ENCODE measurements around the gene USP54.

USP54 gene

GRCh38 chr10:73634421-73634820, 43.3 kb upstream of the USP54 start:
- no peak for DNase-seq (ENCODE audit: low read depth in 1 of 2, low spot score in 1 of 2)
- no peaks in the 10 kb centered on the region for H3K27me3 ChIP-seq (ENCODE audit: insufficient read depth, poor library complexity, severe bottlenecking)
- no peak for TF ChIP-seq CTCF (IDR thresholded peaks at IDR 0.05; ENCODE audit: insufficient read depth, low read length)
- no peak for TF ChIP-seq GABPA (IDR thresholded peaks at IDR 0.05; ENCODE audit: low read depth)
- TF ChIP-seq REST (IDR thresholded peaks at IDR 0.05; ENCODE audit: insufficient replicate concordance, low read depth) = no peak
- no peak for TF ChIP-seq POLR2AphosphoS5 (IDR thresholded peaks at IDR 0.05; ENCODE audit: low read depth)
- no peak for TF ChIP-seq SPI1 (IDR thresholded peaks at IDR 0.05; ENCODE audit: borderline replicate concordance, low read depth)
- no peak overlapping the region for H3K4me3 ChIP-seq (replicated peaks; ENCODE audit: insufficient read depth, low read length)
- H3K27ac ChIP-seq (replicated peaks) = no peak overlapping the region

GRCh38 chr10:73629165-73629564, 38.0 kb upstream of the USP54 start:
- Histone ChIP-seq H3K27me3 (ENCODE audit: insufficient read depth, poor library complexity, severe bottlenecking) (no peaks in the 10 kb centered on the region), H3K4me3 (replicated peaks; ENCODE audit: insufficient read depth, low read length) (no peak overlapping the region), H3K27ac (replicated peaks) (no peak overlapping the region)
- TF ChIP-seq POLR2AphosphoS5 (IDR thresholded peaks at IDR 0.05; ENCODE audit: low read depth) (no peak), SPI1 (IDR thresholded peaks at IDR 0.05; ENCODE audit: borderline replicate concordance, low read depth) (no peak), CTCF (IDR thresholded peaks at IDR 0.05; ENCODE audit: insufficient read depth, low read length) (no peak), GABPA (IDR thresholded peaks at IDR 0.05; ENCODE audit: low read depth) (no peak), REST (IDR thresholded peaks at IDR 0.05; ENCODE audit: insufficient replicate concordance, low read depth) (no peak)
- no peak for DNase-seq (ENCODE audit: low read depth in 1 of 2, low spot score in 1 of 2)

GRCh38 chr10:73628405-73628804, 37.3 kb upstream of the USP54 start:
- H3K27ac ChIP-seq (replicated peaks) = no peak overlapping the region
- DNase-seq (ENCODE audit: low read depth in 1 of 2, low spot score in 1 of 2) = no peak
- H3K27me3 ChIP-seq (ENCODE audit: insufficient read depth, poor library complexity, severe bottlenecking) = no peaks in the 10 kb centered on the region
- TF ChIP-seq POLR2AphosphoS5 (IDR thresholded peaks at IDR 0.05; ENCODE audit: low read depth) (no peak), GABPA (IDR thresholded peaks at IDR 0.05; ENCODE audit: low read depth) (no peak), SPI1 (IDR thresholded peaks at IDR 0.05; ENCODE audit: borderline replicate concordance, low read depth) (no peak), CTCF (IDR thresholded peaks at IDR 0.05; ENCODE audit: insufficient read depth, low read length) (no peak), REST (IDR thresholded peaks at IDR 0.05; ENCODE audit: insufficient replicate concordance, low read depth) (no peak)
- H3K4me3 ChIP-seq (replicated peaks; ENCODE audit: insufficient read depth, low read length) = no peak overlapping the region
